ENCODE results near the gene CRIM1.

DNA sequence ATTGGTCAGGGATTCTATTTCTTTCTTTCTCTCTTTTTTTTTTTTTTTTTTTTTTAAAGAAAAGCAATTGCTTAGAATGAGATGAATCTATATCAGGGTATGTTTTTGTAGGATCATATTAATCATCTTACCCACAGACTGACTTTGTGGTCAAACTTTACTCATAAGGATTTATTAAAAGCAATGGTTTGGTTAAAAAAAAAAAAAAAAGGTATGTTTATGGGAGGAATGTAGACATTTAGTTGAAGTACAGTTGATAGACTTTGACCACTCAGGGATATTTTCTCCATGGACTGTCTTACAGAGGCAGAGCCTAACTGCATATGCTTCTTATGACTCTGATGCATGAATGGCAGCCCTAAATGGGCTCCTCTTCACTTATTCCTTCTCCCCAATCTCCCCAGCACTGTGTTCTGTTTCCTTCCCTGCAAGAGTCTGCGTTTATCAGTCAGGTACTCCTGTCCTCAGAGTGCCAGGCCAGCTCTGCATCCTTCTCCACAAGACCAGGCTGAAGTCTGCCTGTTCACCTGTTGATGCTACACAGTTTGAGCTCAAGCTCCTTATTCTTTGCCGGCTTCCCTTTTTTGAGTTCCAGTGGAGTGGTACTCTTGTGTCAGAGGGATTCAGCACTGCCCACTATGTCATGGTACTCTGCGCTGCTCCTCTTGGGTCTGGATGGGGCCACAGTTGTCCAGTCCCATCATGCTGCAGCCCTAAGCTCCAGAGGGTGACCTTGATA, 24.3 kb downstream of the CRIM1 start:
- TF ChIP-seq, protein P1, sequence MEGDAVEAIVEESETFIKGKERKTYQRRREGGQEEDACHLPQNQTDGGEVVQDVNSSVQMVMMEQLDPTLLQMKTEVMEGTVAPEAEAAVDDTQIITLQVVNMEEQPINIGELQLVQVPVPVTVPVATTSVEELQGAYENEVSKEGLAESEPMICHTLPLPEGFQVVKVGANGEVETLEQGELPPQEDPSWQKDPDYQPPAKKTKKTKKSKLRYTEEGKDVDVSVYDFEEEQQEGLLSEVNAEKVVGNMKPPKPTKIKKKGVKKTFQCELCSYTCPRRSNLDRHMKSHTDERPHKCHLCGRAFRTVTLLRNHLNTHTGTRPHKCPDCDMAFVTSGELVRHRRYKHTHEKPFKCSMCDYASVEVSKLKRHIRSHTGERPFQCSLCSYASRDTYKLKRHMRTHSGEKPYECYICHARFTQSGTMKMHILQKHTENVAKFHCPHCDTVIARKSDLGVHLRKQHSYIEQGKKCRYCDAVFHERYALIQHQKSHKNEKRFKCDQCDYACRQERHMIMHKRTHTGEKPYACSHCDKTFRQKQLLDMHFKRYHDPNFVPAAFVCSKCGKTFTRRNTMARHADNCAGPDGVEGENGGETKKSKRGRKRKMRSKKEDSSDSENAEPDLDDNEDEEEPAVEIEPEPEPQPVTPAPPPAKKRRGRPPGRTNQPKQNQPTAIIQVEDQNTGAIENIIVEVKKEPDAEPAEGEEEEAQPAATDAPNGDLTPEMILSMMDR (IDR thresholded peaks at IDR 0.05) = no peak
- TF ChIP-seq, protein P2, sequence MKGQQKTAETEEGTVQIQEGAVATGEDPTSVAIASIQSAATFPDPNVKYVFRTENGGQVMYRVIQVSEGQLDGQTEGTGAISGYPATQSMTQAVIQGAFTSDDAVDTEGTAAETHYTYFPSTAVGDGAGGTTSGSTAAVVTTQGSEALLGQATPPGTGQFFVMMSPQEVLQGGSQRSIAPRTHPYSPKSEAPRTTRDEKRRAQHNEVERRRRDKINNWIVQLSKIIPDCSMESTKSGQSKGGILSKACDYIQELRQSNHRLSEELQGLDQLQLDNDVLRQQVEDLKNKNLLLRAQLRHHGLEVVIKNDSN (CRISPR knock-in tag; IDR thresholded peaks at IDR 0.05) = no peak
- TF ChIP-seq CREB1 (CRISPR knock-in tag; IDR thresholded peaks at IDR 0.05) (no peak), MYBL2 (CRISPR knock-in tag; IDR thresholded peaks at IDR 0.05) (no peak), NR3C1 (CRISPR knock-in tag; conservative IDR thresholded peaks at IDR 0.05; ENCODE audit: low read depth) (no peak), ETV6 (CRISPR knock-in tag; IDR thresholded peaks at IDR 0.05) (no peak), SMAD3 (CRISPR knock-in tag; IDR thresholded peaks at IDR 0.05; ENCODE audit: borderline replicate concordance) (no peak), ZNF317 (CRISPR knock-in tag; IDR thresholded peaks at IDR 0.05; ENCODE audit: borderline replicate concordance, low read depth) (no peak), SP1 (CRISPR knock-in tag; conservative IDR thresholded peaks at IDR 0.05) (no peak)
- TF ChIP-seq, protein P3, sequence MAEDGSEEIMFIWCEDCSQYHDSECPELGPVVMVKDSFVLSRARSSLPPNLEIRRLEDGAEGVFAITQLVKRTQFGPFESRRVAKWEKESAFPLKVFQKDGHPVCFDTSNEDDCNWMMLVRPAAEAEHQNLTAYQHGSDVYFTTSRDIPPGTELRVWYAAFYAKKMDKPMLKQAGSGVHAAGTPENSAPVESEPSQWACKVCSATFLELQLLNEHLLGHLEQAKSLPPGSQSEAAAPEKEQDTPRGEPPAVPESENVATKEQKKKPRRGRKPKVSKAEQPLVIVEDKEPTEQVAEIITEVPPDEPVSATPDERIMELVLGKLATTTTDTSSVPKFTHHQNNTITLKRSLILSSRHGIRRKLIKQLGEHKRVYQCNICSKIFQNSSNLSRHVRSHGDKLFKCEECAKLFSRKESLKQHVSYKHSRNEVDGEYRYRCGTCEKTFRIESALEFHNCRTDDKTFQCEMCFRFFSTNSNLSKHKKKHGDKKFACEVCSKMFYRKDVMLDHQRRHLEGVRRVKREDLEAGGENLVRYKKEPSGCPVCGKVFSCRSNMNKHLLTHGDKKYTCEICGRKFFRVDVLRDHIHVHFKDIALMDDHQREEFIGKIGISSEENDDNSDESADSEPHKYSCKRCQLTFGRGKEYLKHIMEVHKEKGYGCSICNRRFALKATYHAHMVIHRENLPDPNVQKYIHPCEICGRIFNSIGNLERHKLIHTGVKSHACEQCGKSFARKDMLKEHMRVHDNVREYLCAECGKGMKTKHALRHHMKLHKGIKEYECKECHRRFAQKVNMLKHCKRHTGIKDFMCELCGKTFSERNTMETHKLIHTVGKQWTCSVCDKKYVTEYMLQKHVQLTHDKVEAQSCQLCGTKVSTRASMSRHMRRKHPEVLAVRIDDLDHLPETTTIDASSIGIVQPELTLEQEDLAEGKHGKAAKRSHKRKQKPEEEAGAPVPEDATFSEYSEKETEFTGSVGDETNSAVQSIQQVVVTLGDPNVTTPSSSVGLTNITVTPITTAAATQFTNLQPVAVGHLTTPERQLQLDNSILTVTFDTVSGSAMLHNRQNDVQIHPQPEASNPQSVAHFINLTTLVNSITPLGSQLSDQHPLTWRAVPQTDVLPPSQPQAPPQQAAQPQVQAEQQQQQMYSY (CRISPR knock-in tag; IDR thresholded peaks at IDR 0.05) = no peak
- TF ChIP-seq, protein P4, sequence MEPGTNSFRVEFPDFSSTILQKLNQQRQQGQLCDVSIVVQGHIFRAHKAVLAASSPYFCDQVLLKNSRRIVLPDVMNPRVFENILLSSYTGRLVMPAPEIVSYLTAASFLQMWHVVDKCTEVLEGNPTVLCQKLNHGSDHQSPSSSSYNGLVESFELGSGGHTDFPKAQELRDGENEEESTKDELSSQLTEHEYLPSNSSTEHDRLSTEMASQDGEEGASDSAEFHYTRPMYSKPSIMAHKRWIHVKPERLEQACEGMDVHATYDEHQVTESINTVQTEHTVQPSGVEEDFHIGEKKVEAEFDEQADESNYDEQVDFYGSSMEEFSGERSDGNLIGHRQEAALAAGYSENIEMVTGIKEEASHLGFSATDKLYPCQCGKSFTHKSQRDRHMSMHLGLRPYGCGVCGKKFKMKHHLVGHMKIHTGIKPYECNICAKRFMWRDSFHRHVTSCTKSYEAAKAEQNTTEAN (CRISPR knock-in tag; IDR thresholded peaks at IDR 0.05) = no peak
- TF ChIP-seq, protein P5, sequence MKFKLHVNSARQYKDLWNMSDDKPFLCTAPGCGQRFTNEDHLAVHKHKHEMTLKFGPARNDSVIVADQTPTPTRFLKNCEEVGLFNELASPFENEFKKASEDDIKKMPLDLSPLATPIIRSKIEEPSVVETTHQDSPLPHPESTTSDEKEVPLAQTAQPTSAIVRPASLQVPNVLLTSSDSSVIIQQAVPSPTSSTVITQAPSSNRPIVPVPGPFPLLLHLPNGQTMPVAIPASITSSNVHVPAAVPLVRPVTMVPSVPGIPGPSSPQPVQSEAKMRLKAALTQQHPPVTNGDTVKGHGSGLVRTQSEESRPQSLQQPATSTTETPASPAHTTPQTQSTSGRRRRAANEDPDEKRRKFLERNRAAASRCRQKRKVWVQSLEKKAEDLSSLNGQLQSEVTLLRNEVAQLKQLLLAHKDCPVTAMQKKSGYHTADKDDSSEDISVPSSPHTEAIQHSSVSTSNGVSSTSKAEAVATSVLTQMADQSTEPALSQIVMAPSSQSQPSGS (CRISPR knock-in tag; IDR thresholded peaks at IDR 0.05; ENCODE audit: borderline replicate concordance, low read depth) = no peak
- TF ChIP-seq, protein P6, sequence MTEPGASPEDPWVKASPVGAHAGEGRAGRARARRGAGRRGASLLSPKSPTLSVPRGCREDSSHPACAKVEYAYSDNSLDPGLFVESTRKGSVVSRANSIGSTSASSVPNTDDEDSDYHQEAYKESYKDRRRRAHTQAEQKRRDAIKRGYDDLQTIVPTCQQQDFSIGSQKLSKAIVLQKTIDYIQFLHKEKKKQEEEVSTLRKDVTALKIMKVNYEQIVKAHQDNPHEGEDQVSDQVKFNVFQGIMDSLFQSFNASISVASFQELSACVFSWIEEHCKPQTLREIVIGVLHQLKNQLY (CRISPR knock-in tag; IDR thresholded peaks at IDR 0.05) = no peak
